ENCODE measurements around the gene TAS2R60. TPM values are rescaled to one million over a fixed set of nuclear protein-coding genes. Genes with fewer than 3 reads are reported as not detected.

TAS2R60 gene
- total RNA-seq, 1 experiment from 2014 or later, result not detected

- H3K36me3 Mint-ChIP-seq (ENCODE audit: insufficient read depth in 1 of 3, low read depth in 3 of 3), result no peaks in the 10 kb centered on the region
- no peaks in the 10 kb centered on the region for H3K27me3 Mint-ChIP-seq (ENCODE audit: low read depth)
- Histone ChIP-seq H3K27me3 (ENCODE audit: insufficient read depth, low read length) (no peaks in the 10 kb centered on the region), H3K4ac (ENCODE audit: low read depth, low read length) (no peak overlapping the region), H3K56ac (ENCODE audit: insufficient read length, low read depth, low read length) (no peak overlapping the region), H3K14ac (ENCODE audit: insufficient read depth, low read length) (no peak overlapping the region), H3K27ac (ENCODE audit: insufficient read length, low read depth, low read length) (no peak overlapping the region), H4K91ac (ENCODE audit: insufficient read length, low read depth, low read length) (no peak overlapping the region), H3K79me1 (ENCODE audit: insufficient read depth, low read depth, low read length, poor library complexity, severe bottlenecking) (no peaks in the 10 kb centered on the region), H3K9ac (ENCODE audit: extremely low read depth, insufficient read length, low read length) (no peak overlapping the region), H2BK120ac (ENCODE audit: low read depth, low read length, poor library complexity, severe bottlenecking) (no peak overlapping the region), H2BK5ac (ENCODE audit: insufficient read length, low read length) (no peak overlapping the region), H3K9me3 (ENCODE audit: control insufficient read depth, low read depth, low read length) (no peaks in the 10 kb centered on the region), H4K5ac (ENCODE audit: insufficient read length, low read depth, low read length) (no peak overlapping the region), H3K4me1 (ENCODE audit: insufficient read depth, low read length) (no peaks in the 10 kb centered on the region), H2BK12ac (ENCODE audit: insufficient read length, low read depth, low read length) (no peak overlapping the region), H3K23me2 (ENCODE audit: insufficient read length, low read depth, low read length, poor library complexity, severe bottlenecking) (no peaks in the 10 kb centered on the region), H3K79me2 (ENCODE audit: insufficient read depth, low read length) (no peaks in the 10 kb centered on the region), H2AK5ac (ENCODE audit: insufficient read length, low read length) (no peak overlapping the region), H4K8ac (replicated peaks; ENCODE audit: insufficient read length, low read depth, low read length) (no peak overlapping the region), H4K20me1 (ENCODE audit: control insufficient read depth, insufficient read depth, insufficient read length) (no peaks in the 10 kb centered on the region), H2AFZ (ENCODE audit: low read length) (no peak overlapping the region), H3K18ac (ENCODE audit: insufficient read length, low read depth, low read length) (no peak overlapping the region), H3T11ph (ENCODE audit: low read length) (no peak overlapping the region), H3K4me2 (ENCODE audit: insufficient read depth, insufficient read length, low read length) (no peak overlapping the region), H2BK15ac (ENCODE audit: low read depth, low read length) (no peak overlapping the region), H2BK20ac (ENCODE audit: low read depth, low read length, poor library complexity, severe bottlenecking) (no peak overlapping the region), H3K23ac (ENCODE audit: insufficient read length, low read depth, low read length) (no peak overlapping the region)
- no peaks in the 10 kb centered on the region for H3K4me1 Mint-ChIP-seq
- H3K4me3 Mint-ChIP-seq, result no peak overlapping the region
- WGBS (ENCODE audit: extremely low coverage, insufficient read length, low lambda C conversion rate), result no CpG with 5 or more reads among the region's 5 CpGs
- DNase-seq, result no peak
- no peak for TF ChIP-seq CTCF (conservative IDR thresholded peaks at IDR 0.05)
- H3K9me3 Mint-ChIP-seq, result no peaks in the 10 kb centered on the region
- H3K27ac Mint-ChIP-seq, result no peak overlapping the region
Measured at GRCh38 chr7:143487566-143487965, 44.3 kb downstream of the TAS2R60 start.
